Kidney epithelial cell (primary cell): ENCODE measurements around the gene ABCG1. TPM values are rescaled to one million over a fixed set of nuclear protein-coding genes. Genes with fewer than 3 reads are reported as not detected.

Experiments
- DNase-seq: peaks from one replicate; pipeline ENCODE4 v3.0.0-alpha.2; 2010; ENCODE audit warnings: low read depth
- H3K27me3 ChIP-seq: 2 replicates; pipeline ENCODE4 v1.6.0; 2011; ENCODE audit warnings: low read length; ENCODE audit not compliant: control insufficient read depth, insufficient read depth
- H3K36me3 ChIP-seq: 2 replicates; pipeline ENCODE4 v1.5.1; 2011; ENCODE audit warnings: low read length; ENCODE audit not compliant: control insufficient read depth, insufficient read depth
- H3K4me3 ChIP-seq: 2 replicates; pipeline ENCODE4 v1.5.1; 2011; ENCODE audit warnings: low read depth, mild to moderate bottlenecking, control low read depth, low read length
- total RNA-seq: library from RNA; depleted of rRNA; stranded (reverse); fragments of >200 nt; gene quantifications from 2 replicates; pipeline ENCODE4 v1.2.3, GENCODE V29; 2015
- TF ChIP-seq, protein P1 (sequence below): IDR thresholded peaks from 2 replicates; pipeline ENCODE4 v1.5.1; 2011; ENCODE audit warnings: mild to moderate bottlenecking, moderate library complexity, low read length, control low read depth, inconsistent platforms; ENCODE audit not compliant: insufficient read depth, poor library complexity, severe bottlenecking

The ABCG1 gene
- total RNA-seq, 1 donor from 2014 or later = 3.6 TPM

GRCh38 chr21:42202321-42202720 lies 16.6 kb upstream of the ABCG1 start:
- peaks cover 2% of the 10 kb centered on the region for H3K27me3 ChIP-seq
- H3K4me3 ChIP-seq = no peak overlapping the region
- H3K36me3 ChIP-seq = no peaks in the 10 kb centered on the region
- DNase-seq = no peak
- TF ChIP-seq, protein P1, sequence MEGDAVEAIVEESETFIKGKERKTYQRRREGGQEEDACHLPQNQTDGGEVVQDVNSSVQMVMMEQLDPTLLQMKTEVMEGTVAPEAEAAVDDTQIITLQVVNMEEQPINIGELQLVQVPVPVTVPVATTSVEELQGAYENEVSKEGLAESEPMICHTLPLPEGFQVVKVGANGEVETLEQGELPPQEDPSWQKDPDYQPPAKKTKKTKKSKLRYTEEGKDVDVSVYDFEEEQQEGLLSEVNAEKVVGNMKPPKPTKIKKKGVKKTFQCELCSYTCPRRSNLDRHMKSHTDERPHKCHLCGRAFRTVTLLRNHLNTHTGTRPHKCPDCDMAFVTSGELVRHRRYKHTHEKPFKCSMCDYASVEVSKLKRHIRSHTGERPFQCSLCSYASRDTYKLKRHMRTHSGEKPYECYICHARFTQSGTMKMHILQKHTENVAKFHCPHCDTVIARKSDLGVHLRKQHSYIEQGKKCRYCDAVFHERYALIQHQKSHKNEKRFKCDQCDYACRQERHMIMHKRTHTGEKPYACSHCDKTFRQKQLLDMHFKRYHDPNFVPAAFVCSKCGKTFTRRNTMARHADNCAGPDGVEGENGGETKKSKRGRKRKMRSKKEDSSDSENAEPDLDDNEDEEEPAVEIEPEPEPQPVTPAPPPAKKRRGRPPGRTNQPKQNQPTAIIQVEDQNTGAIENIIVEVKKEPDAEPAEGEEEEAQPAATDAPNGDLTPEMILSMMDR = no peak

DNA sequence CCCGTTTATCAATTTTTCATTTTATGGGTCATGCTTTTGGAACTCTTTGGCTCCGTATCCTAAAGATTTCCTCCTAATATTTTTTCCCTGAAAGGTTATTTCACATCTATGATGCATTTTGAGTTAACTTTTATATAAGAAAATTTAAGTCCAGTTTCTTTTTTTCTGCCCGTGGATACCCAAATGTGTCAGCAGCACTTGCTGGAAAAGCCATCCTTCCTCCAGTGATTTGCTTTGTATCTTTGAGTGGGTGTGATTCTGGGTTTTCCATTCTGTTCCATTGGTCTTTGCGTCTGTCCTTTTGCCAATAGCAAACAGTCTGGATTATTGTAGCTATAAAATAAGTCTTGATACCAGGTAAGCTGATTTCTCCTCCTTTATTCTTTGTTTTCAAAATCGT lies 15.6 kb upstream of the ABCG1 start:
- TF ChIP-seq, protein P1 = no peak
- H3K27me3 ChIP-seq = peaks cover 2% of the 10 kb centered on the region
- no peak for DNase-seq
- no peaks in the 10 kb centered on the region for H3K36me3 ChIP-seq
- H3K4me3 ChIP-seq = no peak overlapping the region

DNA sequence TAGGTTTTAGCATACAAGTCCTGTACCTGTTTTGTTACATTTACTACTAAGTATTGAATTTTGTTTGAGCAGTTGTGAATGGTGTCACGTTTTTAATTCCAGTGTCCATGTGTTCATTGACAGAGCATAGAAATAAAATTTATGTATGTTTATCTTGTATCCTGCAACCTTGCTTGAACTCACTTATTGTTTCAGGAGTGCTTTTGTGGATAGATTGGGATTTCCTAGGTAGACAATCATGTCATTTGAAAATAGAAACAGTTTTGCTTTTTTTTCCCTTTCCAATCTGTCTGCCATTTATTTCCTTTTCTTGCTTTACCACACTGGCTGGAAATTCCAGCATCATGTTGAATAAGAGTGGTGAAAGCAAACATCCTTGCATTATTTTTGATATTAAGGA lies 15.0 kb upstream of the ABCG1 start:
- H3K4me3 ChIP-seq = no peak overlapping the region
- H3K36me3 ChIP-seq = no peaks in the 10 kb centered on the region
- H3K27me3 ChIP-seq = peaks cover 2% of the 10 kb centered on the region
- DNase-seq = no peak
- TF ChIP-seq, protein P1 = no peak

DNA sequence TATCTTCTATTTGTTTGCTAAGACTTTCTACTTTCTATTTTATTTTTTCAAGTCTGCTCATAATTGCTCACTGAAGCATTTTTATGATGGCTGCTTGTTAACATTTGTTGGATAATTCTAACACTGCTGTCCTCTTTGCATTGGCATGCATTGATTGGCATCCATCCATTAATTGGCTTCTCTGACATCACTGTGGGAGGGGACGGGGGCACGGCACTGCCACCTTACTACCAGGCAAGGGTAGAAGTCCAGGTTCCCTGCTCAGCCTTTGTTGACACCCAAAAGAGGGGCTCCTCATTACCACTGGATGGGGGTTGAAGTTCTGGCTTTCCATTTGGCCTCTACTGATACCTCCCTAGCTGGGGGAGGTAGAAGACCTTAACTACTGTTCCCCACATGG lies 11.5 kb upstream of the ABCG1 start:
- Histone ChIP-seq H3K36me3 (no peaks in the 10 kb centered on the region), H3K4me3 (no peak overlapping the region), H3K27me3 (peaks cover 3% of the 10 kb centered on the region)
- TF ChIP-seq, protein P1 = no peak
- no peak for DNase-seq

DNA sequence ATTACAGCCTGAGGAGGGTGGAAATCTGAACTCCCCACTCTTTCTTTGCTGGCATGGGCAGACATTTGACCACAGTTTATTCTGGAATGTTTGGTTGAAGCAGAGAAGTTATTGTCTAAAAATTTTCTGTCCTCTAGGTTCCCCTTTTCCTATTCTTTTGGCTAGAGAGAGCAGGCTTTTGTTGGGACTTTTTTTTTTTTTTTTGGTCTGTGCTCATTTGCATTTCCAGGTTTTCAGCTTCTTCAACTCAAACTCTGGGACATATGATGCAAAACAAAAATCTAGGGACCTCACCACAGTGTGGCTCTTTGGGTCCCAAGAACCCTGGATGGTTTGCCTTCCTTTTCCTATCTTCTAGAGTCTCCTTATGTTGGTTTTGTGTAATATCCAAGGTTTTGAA lies 10.9 kb upstream of the ABCG1 start:
- TF ChIP-seq, protein P1 = no peak
- no peak for DNase-seq
- H3K36me3 ChIP-seq = no peaks in the 10 kb centered on the region
- H3K27me3 ChIP-seq = peaks cover 3% of the 10 kb centered on the region
- H3K4me3 ChIP-seq = no peak overlapping the region

DNA sequence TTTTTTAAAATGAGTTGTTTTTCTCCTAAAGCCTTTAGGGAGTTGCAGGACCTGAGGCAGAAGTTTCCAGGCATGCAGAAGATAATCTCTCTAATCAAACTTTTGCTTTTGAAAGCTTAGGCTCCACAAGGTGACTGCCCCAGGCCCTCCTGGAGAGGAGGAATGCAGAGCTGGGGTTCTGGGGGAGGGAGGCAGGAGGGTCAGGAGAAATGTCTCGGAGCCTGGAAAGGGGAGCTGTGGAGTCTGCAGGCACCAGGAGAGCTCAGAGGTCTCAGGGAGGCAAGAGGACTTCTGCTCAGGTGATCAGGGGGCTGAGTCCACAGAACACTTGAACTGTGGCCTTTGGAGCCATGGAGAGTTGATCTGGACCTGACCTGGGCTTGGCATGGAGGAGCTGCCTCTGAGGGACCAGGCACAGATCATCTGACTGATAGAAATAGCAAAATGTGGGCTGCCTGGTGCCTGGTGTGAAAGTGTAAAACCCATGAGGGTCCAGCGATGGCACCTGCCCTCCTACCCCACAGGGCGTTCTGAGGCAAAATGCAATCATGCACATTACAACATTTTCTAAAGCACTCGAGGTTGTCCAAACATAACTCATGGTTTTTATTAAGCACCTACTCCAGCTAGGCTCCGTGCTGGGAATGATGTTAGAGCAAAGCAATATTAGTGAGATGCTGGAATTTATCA lies 10.0 kb upstream of the ABCG1 start:
- Histone ChIP-seq H3K4me3 (no peak overlapping the region), H3K27me3 (peaks cover 6% of the 10 kb centered on the region), H3K36me3 (no peaks in the 10 kb centered on the region)
- TF ChIP-seq, protein P1 = no peak
- DNase-seq = no peak
